HepG2 (cell line): ENCODE data around the gene ARL4D. TPM values are rescaled to one million over a fixed set of nuclear protein-coding genes. Genes with fewer than 3 reads are reported as not detected.
A peak's percentile ranks its signal among the peaks of the same experiment; 100 is the strongest.

Experiments used
- ATAC-seq: fragments of 200-7000 bp; cut with Tn5 transposase; 3 replicates; pipeline ENCODE4 v1.9.1; 2020; ENCODE audit warnings: mild to moderate bottlenecking, moderate library complexity
- BruUV-seq: library from RNA; stranded (reverse); fragments of 400-500 nt; replicated peaks from 2 replicates; lab custom pipeline; 2021; lab: Mats Ljungman, UMichigan
- CTCF ChIA-PET: fragments of 300-600 bp; formaldehyde crosslinking; extraction: SDS; loops from one replicate; lab custom pipeline; 2021; ENCODE audit warnings: low total read pairs, inconsistent platforms, low intra/inter-chr PET ratio; lab: Yijun Ruan, JAX
- POLR2A ChIA-PET: fragments of 350-600 bp; sonication (Branson Sonifier 250); formaldehyde crosslinking; loops from one replicate; lab custom pipeline; 2020; ENCODE audit warnings: antibody characterized with exemption, inconsistent platforms; lab: Yijun Ruan, JAX
- DNase-seq: peaks from one replicate; pipeline ENCODE4 v3.0.0-alpha.2; 2015; ENCODE audit warnings: low spot score
- FAIRE-seq: peaks from 3 replicates; lab custom pipeline; 2011; peaks lifted over from hg19 to GRCh38; lab: Jason Lieb, UNC
- H2AFZ ChIP-seq: one replicate; pipeline ENCODE4 v1.6.1; 2011; ENCODE audit warnings: low read length, inconsistent platforms
- H3K27ac ChIP-seq: fragments of 300-600 bp; 3 replicates; pipeline ENCODE4 v1.8.0; 2011; ENCODE audit warnings: mixed run types, mild to moderate bottlenecking, mixed read lengths, low read length, inconsistent platforms; ENCODE audit not compliant: insufficient read depth; ENCODE audit errors: extremely low read length
- H3K27me3 ChIP-seq, 2 experiments: fragments of 200-600 bp in 1 of 2; 2 replicates in 1 of 2; 3 replicates in 1 of 2; pipeline versions ENCODE4 v1.6.0 to v1.8.0; 2011; ENCODE audit warnings: low read length in 2 of 2, mild to moderate bottlenecking in 2 of 2, moderate library complexity in 2 of 2, inconsistent platforms in 1 of 2; ENCODE audit not compliant: insufficient read depth in 2 of 2, control insufficient read depth in 1 of 2
- H3K36me3 ChIP-seq, 2 experiments: fragments of 200-600 bp in 1 of 2; replicated peaks in 1 of 2; 2 replicates in 1 of 2; 3 replicates in 1 of 2; pipeline versions ENCODE4 v1.5.1 to v1.8.0; 2011; ENCODE audit warnings: low read length in 2 of 2, inconsistent platforms in 1 of 2; ENCODE audit not compliant: insufficient read depth in 2 of 2, control insufficient read depth in 1 of 2
- H3K4me1 ChIP-seq: 2 replicates; pipeline ENCODE4 v1.5.1; 2012; ENCODE audit warnings: low read length, inconsistent platforms; ENCODE audit not compliant: insufficient read depth
- H3K4me2 ChIP-seq: 2 replicates; pipeline ENCODE4 v1.6.0; 2011; ENCODE audit warnings: low read depth, low read length, inconsistent platforms
- H3K4me3 ChIP-seq, 3 experiments: fragments of 200-600 bp in 1 of 3; sonication (generic), shearing (Covaris generic) in 1 of 3; replicated peaks in 1 of 3; 2 replicates each; pipeline ENCODE4 v1.5.1; 2011 to 2016; ENCODE audit warnings: low read length in 3 of 3, inconsistent platforms in 2 of 3, low read depth in 2 of 3, mild to moderate bottlenecking in 2 of 3, control low read depth in 1 of 3, mixed read lengths in 1 of 3; ENCODE audit not compliant: insufficient read depth in 1 of 3
- H3K79me2 ChIP-seq: one replicate; pipeline ENCODE4 v1.6.1; 2011; ENCODE audit warnings: low read length, inconsistent platforms; ENCODE audit not compliant: insufficient read depth
- H3K9ac ChIP-seq: 2 replicates; pipeline ENCODE4 v1.6.0; 2011; ENCODE audit warnings: mild to moderate bottlenecking, low read depth, low read length, inconsistent platforms; ENCODE audit not compliant: insufficient read depth
- H3K9me3 ChIP-seq: 2 replicates; pipeline ENCODE4 v1.5.1; 2012; ENCODE audit warnings: mild to moderate bottlenecking, low read length
- H4K20me1 ChIP-seq: 2 replicates; pipeline ENCODE4 v1.6.0; 2011; ENCODE audit warnings: inconsistent platforms, mild to moderate bottlenecking, low read length, moderate library complexity; ENCODE audit not compliant: insufficient read depth
- ELF4 ChIP-seq: sonication (generic); formaldehyde crosslinking; IDR thresholded peaks from 2 replicates; pipeline ENCODE4 v1.5.0; 2020; ENCODE audit warnings: missing genetic modification reagents, mild to moderate bottlenecking, moderate library complexity, borderline replicate concordance
- GTF2F1 ChIP-seq: fragments of 150-350 bp; IDR thresholded peaks from 2 replicates; pipeline ENCODE4 v1.6.1; 2014; ENCODE audit warnings: low read length
- HDAC2 ChIP-seq: sonication (generic); formaldehyde crosslinking; IDR thresholded peaks from 2 replicates; pipeline ENCODE4 v1.4.0; 2020; ENCODE audit warnings: missing genetic modification reagents
- MAZ ChIP-seq, 2 experiments: sonication (generic) in 1 of 2; formaldehyde crosslinking in 1 of 2; IDR thresholded peaks; 2 replicates each; pipeline versions ENCODE4 v1.5.0 to v1.6.1; 2012 to 2020; ENCODE audit warnings: low read depth in 2 of 2, mild to moderate bottlenecking in 2 of 2, borderline replicate concordance in 1 of 2, improper control_type of control experiment in 1 of 2, low read length in 1 of 2, missing genetic modification reagents in 1 of 2, moderate library complexity in 1 of 2
- MYNN ChIP-seq: sonication (generic); formaldehyde crosslinking; IDR thresholded peaks from 2 replicates; pipeline ENCODE4 v1.4.0; 2020; ENCODE audit warnings: mild to moderate bottlenecking, low read depth, missing genetic modification reagents
- NCOR1 ChIP-seq: fragments of 200-600 bp; sonication (generic); IDR thresholded peaks from 2 replicates; pipeline ENCODE4 v1.7.0; 2017; ENCODE audit warnings: antibody characterized with exemption, low read length, borderline replicate concordance
- NR2F2 ChIP-seq: IDR thresholded peaks from 2 replicates; pipeline ENCODE4 v1.6.1; 2012; ENCODE audit warnings: low read depth, inconsistent platforms, borderline replicate concordance
- PHF8 ChIP-seq: sonication (generic); formaldehyde crosslinking; IDR thresholded peaks from 2 replicates; pipeline ENCODE4 v1.5.0; 2020; ENCODE audit warnings: missing genetic modification reagents
- REL ChIP-seq: sonication (generic); formaldehyde crosslinking; conservative IDR thresholded peaks from 2 replicates; pipeline ENCODE4 v1.8.0; 2022; ENCODE audit warnings: mild to moderate bottlenecking, missing genetic modification reagents, moderate library complexity
- SNAPC2 ChIP-seq: sonication (generic); formaldehyde crosslinking; IDR thresholded peaks from 2 replicates; pipeline ENCODE4 v1.8.1; 2022; ENCODE audit warnings: mild to moderate bottlenecking, missing genetic modification reagents
- TARDBP ChIP-seq: sonication (generic); formaldehyde crosslinking; IDR thresholded peaks from 2 replicates; pipeline ENCODE4 v1.8.0; 2022; ENCODE audit warnings: mild to moderate bottlenecking, missing genetic modification reagents
- ZMAT3 ChIP-seq: sonication (generic); formaldehyde crosslinking; conservative IDR thresholded peaks from 2 replicates; pipeline ENCODE4 v1.7.0; 2021; ENCODE audit warnings: missing genetic modification reagents
- ZNF24 ChIP-seq: fragments of 450-650 bp; IDR thresholded peaks from 2 replicates; pipeline ENCODE4 v1.6.1; 2017; ENCODE audit warnings: antibody characterized with exemption, mild to moderate bottlenecking
- ZNF644 ChIP-seq: IDR thresholded peaks from 2 replicates; pipeline ENCODE4 v1.6.1; 2016; ENCODE audit warnings: low read depth
- ZNF747 ChIP-seq: sonication (generic); formaldehyde crosslinking; IDR thresholded peaks from 2 replicates; pipeline ENCODE4 v1.8.1; 2023; ENCODE audit warnings: missing genetic modification reagents, mild to moderate bottlenecking, borderline replicate concordance
- ZZZ3 ChIP-seq: sonication (generic); formaldehyde crosslinking; IDR thresholded peaks from 2 replicates; pipeline ENCODE4 v1.4.0; 2020; ENCODE audit warnings: missing genetic modification reagents, mild to moderate bottlenecking, borderline replicate concordance
- WGBS: methylation state at CpG from one replicate; pipeline ENCODE4 v1.1.6; 2017; ENCODE audit warnings: low lambda C conversion rate; 5-methylcytosine and 5-hydroxymethylcytosine counted together
- in situ Hi-C: cut with HindIII; loops from 2 replicates; pipeline ENCODE4 v1.10.0; 2017; ENCODE audit warnings: low pct_unique_long_range_greater_than_20kb; ENCODE audit not compliant: extremely low pct_ligation_motif_present
- intact Hi-C: fragments of 100-400 bp; cut with micrococcal nuclease; formaldehyde crosslinking; loops from one replicate; pipeline ENCODE4 v1.10.0; 2022; ENCODE audit not compliant: unreplicated experiment
- polyA plus RNA-seq, 8 experiments: library from polyadenylated mRNA; depleted of rRNA in 3 of 8; stranded (reverse) in 7 of 8; unstranded in 1 of 8; fragments of >200 nt; fragmentation: Illumina TruSeq in 4 of 8; extraction: Trizol in 4 of 8; gene quantifications; 2 replicates each; pipeline versions ENCODE4 v1.2.1 to v1.2.3, GENCODE V29; 2011 to 2016; ENCODE audit warnings: low read depth in 4 of 8, missing spikeins in 1 of 8, mixed read lengths in 1 of 8; ENCODE audit not compliant: insufficient read depth in 1 of 8
- total RNA-seq, 5 experiments: library from RNA; depleted of rRNA; stranded (reverse); fragments of >200 nt; fragmentation: Illumina TruSeq; extraction: Trizol; gene quantifications; 2 replicates each; pipeline ENCODE4 v1.2.3, GENCODE V29; 2016; ENCODE audit warnings: low read depth in 1 of 5
- TF ChIP-seq, protein P1 (sequence below): sonication (generic); formaldehyde crosslinking; IDR thresholded peaks from 2 replicates; pipeline ENCODE4 v1.5.0; 2020; ENCODE audit warnings: mild to moderate bottlenecking, missing genetic modification reagents, moderate library complexity
- TF ChIP-seq, protein P2 (sequence below): IDR thresholded peaks from 2 replicates; pipeline ENCODE4 v1.6.1; 2016; ENCODE audit warnings: missing compliant biosample characterization, missing genetic modification reagents, borderline replicate concordance
- TF ChIP-seq, protein P3 (sequence below): sonication (generic); formaldehyde crosslinking; IDR thresholded peaks from 2 replicates; pipeline ENCODE4 v1.5.0; 2020; ENCODE audit warnings: missing genetic modification reagents

Gene ARL4D
- total and polyA plus RNA-seq, 2 of the 13 experiments (the other 11 are each of a cell fraction or from before 2014, with no cell fraction given), result 9.0 to 25.9 TPM

DNA sequence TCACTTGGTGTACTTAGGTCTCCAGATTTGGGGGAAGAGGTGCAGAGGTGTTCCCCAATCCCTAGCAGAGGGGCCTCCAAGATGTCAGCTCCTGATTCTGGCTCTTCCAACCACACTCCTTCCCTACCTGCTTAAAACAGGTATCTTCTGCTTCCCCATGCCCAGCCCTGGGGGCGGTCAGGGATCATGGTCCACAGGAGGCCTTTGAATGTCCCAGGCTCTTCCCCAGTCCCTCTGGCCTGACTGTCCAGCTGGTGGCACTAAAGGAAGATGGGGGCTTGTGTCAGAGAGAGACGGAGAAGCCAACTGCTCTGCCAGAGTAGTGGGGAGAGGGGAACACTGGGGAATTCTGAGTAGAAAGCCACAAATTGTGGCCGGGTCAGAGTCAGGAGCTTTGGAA lies 3.8 kb downstream of the ARL4D start:
- Histone ChIP-seq H3K36me3 (peaks cover 0 to 2% of the 10 kb centered on the region in 2 experiments; a peak in 2 of 5 replicates), H3K9ac (peak overlapping the region; percentile 7; the same call in 1 of the 2 replicates), H3K4me3 (no peak overlapping the region), H3K4me2 (peak overlapping the region; percentile 100), H3K27ac (peak overlapping the region; percentile 11), H2AFZ (no peak overlapping the region), H3K79me2 (peaks cover 28% of the 10 kb centered on the region), H3K9me3 (no peaks in the 10 kb centered on the region), H3K4me1 (peaks cover 62% of the 10 kb centered on the region), H4K20me1 (peaks cover 14% of the 10 kb centered on the region; the same call in 1 of the 2 replicates), H3K27me3 (no peaks in the 10 kb centered on the region; a peak in 1 of 5 replicates)
- POLR2A ChIA-PET, result interaction anchor here (0.5 to 13.3 kb wide), 5 partner anchors 25 to 78 kb away, joined by 3 to 485 read pairs (median 6); partner anchors contain the start of gene DHX8
- no TSS peak for BruUV-seq
- ATAC-seq (peak; percentile 74), DNase-seq (peak; percentile 48), FAIRE-seq (peak; percentile 12)
- in situ Hi-C loops, result no loop called here
- WGBS, result 31% methylated on average over 3 of the region's 3 CpGs
- intact Hi-C loops, result no loop called here
- CTCF ChIA-PET, result interaction anchor here (1.1 kb wide), 1 partner anchor 81 kb away, joined by 6 read pairs; the partner anchor contains the start of gene DHX8
- TF ChIP-seq, protein P1, sequence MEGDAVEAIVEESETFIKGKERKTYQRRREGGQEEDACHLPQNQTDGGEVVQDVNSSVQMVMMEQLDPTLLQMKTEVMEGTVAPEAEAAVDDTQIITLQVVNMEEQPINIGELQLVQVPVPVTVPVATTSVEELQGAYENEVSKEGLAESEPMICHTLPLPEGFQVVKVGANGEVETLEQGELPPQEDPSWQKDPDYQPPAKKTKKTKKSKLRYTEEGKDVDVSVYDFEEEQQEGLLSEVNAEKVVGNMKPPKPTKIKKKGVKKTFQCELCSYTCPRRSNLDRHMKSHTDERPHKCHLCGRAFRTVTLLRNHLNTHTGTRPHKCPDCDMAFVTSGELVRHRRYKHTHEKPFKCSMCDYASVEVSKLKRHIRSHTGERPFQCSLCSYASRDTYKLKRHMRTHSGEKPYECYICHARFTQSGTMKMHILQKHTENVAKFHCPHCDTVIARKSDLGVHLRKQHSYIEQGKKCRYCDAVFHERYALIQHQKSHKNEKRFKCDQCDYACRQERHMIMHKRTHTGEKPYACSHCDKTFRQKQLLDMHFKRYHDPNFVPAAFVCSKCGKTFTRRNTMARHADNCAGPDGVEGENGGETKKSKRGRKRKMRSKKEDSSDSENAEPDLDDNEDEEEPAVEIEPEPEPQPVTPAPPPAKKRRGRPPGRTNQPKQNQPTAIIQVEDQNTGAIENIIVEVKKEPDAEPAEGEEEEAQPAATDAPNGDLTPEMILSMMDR (CRISPR knock-in tag), result peak; percentile 86
- TF ChIP-seq MAZ (IDR thresholded peaks at IDR 0.05; ENCODE audit: borderline replicate concordance, low read depth, low read length) (no peak; the same call in 1 of the 2 replicates), MAZ (CRISPR knock-in tag; IDR thresholded peaks at IDR 0.05; ENCODE audit: low read depth) (0 out of 2 replicates have a peak, but pooled peaks have one; percentile 20), MYNN (CRISPR knock-in tag) (no peak), ELF4 (no peak), ZZZ3 (CRISPR knock-in tag) (no peak), HDAC2 (peak; percentile 35; the same call in 1 of the 2 replicates), ZMAT3 (CRISPR knock-in tag) (0 out of 2 replicates have a peak, but pooled peaks have one; percentile 47), ZNF747 (CRISPR knock-in tag) (0 out of 2 replicates have a peak, but pooled peaks have one; percentile 29), REL (no peak), ZNF24 (no peak), NR2F2 (peak; percentile 20; the same call in 1 of the 2 replicates), SNAPC2 (CRISPR knock-in tag) (no peak; the same call in 1 of the 2 replicates), ZNF644 (CRISPR knock-in tag) (peak; percentile 63; the same call in 1 of the 2 replicates), NCOR1 (no peak), TARDBP (CRISPR knock-in tag) (0 out of 2 replicates have a peak, but pooled peaks have one; percentile 37), PHF8 (CRISPR knock-in tag) (0 out of 2 replicates have a peak, but pooled peaks have one; percentile 26), GTF2F1 (no peak)
- TF ChIP-seq, protein P2, sequence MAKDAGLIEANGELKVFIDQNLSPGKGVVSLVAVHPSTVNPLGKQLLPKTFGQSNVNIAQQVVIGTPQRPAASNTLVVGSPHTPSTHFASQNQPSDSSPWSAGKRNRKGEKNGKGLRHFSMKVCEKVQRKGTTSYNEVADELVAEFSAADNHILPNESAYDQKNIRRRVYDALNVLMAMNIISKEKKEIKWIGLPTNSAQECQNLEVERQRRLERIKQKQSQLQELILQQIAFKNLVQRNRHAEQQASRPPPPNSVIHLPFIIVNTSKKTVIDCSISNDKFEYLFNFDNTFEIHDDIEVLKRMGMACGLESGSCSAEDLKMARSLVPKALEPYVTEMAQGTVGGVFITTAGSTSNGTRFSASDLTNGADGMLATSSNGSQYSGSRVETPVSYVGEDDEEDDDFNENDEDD (CRISPR knock-in tag), result 0 out of 2 replicates have a peak, but pooled peaks have one; percentile 19
- TF ChIP-seq, protein P3, sequence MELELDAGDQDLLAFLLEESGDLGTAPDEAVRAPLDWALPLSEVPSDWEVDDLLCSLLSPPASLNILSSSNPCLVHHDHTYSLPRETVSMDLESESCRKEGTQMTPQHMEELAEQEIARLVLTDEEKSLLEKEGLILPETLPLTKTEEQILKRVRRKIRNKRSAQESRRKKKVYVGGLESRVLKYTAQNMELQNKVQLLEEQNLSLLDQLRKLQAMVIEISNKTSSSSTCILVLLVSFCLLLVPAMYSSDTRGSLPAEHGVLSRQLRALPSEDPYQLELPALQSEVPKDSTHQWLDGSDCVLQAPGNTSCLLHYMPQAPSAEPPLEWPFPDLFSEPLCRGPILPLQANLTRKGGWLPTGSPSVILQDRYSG (CRISPR knock-in tag), result no peak
